Activated T-cell treated with anti-CD3 and anti-CD28 coated beads for 1 hour (primary cell): ENCODE data around the gene FBXW10.
A peak's percentile ranks its signal among the peaks of the same experiment; 100 is the strongest.
"Not testable (repeated sequence)": the region's sequence is repeated elsewhere in the genome, so short reads cannot be mapped to it uniquely, and the experiment has no call there.

ENCODE experiments used
- DNase-seq: peaks from one replicate; pipeline ENCODE4 v3.0.0-alpha.2; 2020; ENCODE audit warnings: low read depth

FBXW10 gene

DNA sequence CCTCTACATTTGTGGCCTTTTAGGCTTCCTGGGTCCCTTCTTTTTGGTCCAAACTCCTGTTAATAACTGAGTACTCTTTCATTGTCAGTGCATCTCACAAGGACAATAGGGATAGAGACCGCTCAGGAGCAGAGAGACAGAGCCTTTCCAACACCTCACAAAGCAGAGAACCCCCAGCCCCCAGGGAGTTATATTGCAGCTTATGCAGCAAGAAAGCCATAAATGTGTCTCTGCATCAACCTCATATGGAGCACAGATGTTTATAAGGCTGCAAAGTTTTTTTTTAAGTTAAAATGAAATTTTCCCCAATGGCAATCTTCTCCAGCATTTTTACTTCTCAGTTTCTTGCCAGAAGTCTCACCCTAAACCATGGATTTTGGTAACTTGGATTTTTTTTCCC, 6.4 kb downstream of the FBXW10 start:
- not testable (repeated sequence) for DNase-seq

GRCh38 chr17:18753829-18754409, 10.1 kb downstream of the FBXW10 start:
- not testable (repeated sequence) for DNase-seq

- DNase-seq: not testable (repeated sequence)
Observed at GRCh38 chr17:18755969-18756368, 12.1 kb downstream of the FBXW10 start.

GRCh38 chr17:18757368-18758044, 13.7 kb downstream of the FBXW10 start:
- DNase-seq: not testable (repeated sequence)

DNA sequence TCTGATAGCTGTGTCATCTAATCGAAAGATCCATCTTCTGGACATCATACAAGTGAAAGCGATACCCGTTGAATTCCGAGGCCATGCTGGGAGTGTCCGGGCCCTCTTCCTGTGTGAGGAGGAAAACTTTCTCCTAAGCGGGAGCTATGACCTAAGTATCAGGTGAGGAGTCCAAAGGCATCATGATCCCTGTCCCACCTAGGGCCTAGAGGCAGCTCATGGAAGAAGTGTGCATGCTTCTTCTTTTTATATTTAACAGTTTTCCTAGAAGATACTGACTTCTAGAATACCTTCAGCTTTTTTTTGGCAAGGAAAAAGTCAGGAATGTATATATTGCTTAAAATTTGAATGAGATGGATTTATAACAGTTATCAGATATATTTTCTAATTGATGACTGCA, 14.5 kb downstream of the FBXW10 start:
- DNase-seq: not testable (repeated sequence)

- not testable (repeated sequence) for DNase-seq
Observed at GRCh38 chr17:18760221-18760620, 16.4 kb downstream of the FBXW10 start.

DNA sequence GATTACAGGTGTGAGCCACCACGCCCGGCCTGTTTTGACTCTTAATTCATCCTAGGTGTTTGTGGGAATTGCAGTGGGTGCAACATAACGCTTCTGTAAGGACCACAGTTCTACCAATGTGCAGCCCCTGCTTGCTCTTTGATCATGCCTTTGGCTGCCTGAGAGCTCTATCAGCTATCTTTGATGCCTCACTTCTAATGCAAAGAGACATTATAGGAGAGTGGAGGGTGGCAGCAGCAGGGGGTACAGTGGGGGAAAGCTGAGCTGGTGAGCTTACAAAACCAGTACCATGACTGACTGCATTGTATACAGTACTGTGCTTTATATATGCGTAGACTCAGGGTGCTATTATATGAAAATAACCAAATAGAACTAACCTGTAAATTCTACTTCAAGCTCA, 26.7 kb downstream of the FBXW10 start:
- DNase-seq: not testable (repeated sequence)

DNA sequence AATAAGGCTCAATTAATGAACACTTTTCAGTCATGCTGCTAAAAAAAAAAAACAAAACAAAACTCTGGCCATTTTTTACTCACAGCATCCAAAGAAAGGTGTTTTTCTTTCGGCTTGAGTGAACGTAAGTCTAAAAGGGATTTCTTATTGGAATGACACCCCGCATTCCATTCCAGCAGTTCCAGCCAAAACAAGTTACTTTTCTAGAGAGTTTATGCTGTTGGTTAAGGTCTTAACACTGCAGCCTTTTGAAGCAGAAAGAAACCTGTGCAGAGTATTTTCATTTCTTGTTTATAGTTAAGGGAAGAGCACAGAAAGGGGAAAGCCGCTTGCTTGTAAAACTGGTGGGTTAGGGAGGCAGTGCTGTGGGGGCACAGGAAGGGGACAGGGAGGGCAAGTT, 27.2 kb downstream of the FBXW10 start:
- DNase-seq: not testable (repeated sequence)

DNA sequence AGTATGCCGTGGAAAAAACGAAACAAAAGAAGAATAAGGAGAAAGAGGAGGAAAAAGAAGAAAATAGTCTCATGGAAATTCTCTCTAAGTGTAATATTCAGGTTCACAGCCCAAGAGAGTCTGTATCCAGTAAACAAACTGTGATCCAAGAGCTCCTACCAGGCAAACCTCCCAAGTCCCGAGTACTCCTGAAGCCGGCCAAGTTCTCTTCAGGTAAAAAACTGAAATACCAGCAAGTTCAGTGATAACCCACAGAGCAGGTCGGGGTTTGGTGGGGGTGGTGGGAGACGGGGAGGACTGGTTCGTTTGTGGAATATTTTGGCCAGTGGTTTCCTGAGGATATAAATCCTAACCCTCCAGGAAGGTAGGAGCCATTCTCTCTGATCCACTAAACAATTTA, 28.6 kb downstream of the FBXW10 start:
- DNase-seq: no peak

- peak; percentile 90 for DNase-seq
Observed at GRCh38 chr17:18780991-18781718, 37.3 kb downstream of the FBXW10 start, which contains the start of gene TVP23B. TSS of gene TVP23B (plus strand) at chr17:18781183. CDS start at chr17:18781294, 111 bp downstream.

DNA sequence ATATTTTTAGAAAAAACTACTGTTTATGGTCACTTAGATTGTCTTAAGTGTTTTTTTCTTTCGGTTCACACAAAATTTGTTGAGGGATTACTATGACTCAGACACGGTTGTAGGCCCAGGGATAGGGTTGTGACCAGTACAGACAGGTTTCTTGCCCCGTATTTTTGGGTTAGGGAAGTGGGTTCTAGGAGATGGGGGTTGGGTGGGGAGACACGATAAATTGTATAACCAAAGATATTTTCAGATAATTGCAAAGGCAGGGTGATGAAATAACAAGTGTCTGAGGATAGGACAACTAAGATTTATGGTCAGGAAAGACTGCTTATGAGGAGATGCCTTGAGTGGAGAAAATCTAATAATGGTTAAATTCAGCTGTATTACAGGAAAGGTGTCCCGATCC, 38.0 kb downstream of the FBXW10 start:
- DNase-seq: not testable (repeated sequence)

DNA sequence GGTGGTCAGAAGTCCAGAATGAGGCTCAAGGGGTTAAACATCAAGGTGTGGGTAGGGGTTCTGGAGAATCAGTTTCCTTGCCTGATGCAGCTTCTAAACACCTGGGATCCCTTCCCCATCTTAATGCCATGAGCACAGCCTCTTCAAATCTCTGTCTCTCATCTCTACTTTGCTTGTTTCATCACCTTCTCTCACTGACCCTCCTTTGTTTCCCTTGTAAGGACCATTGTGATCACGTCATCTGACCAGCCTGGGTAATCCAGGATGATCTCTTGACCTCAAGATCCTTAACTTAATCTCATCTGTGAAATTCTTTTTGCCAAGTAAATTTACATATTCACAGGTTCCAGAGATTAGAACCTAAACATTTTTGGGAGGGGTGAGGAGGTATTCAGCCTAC, 42.1 kb downstream of the FBXW10 start:
- DNase-seq: not testable (repeated sequence)

GRCh38 chr17:18786890-18787289, 43.0 kb downstream of the FBXW10 start:
- not testable (repeated sequence) for DNase-seq

- DNase-seq: not testable (repeated sequence)
Observed at GRCh38 chr17:18791402-18791801, 47.5 kb downstream of the FBXW10 start.

- not testable (repeated sequence) for DNase-seq
Observed at GRCh38 chr17:18794841-18795240, 51.0 kb downstream of the FBXW10 start.

- not testable (repeated sequence) for DNase-seq
Observed at GRCh38 chr17:18796887-18797286, 53.0 kb downstream of the FBXW10 start.

DNA sequence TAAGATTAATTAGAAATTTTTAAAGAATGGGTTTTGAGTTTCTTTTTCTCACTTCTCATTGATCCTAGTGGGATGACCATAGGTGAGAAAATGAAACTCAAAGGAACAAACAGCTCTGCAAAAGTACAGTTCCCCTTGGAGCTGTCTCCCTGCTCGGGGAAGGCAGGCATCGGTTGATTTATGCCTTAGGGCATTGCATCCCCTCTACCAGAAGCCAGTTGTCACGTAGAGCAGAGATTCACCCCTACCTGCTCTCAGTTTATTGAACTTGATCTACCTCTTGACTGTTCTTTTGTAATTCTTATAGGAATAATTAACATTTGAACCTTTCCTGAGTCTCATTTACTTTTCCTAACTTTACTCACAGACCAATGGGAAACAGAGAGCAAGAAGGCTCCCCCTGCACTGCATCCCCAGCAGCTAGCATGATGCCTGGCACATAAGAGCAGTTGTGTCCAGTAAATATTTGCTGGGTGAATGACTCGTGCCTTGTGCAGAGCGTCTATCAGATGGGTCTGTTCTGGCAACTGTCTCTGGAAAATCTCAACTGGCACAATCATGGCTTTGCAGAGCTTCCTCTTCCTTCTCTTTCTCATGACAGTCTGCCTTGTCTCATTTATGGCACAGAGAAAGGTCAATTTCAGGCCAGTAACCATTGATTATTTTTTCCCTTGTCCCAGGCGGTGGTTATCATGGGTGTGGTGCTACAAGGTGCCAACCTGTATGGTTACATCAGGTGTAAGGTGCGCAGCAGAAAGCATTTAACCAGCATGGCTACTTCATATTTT, 59.8 kb downstream of the FBXW10 start:
- not testable (repeated sequence) for DNase-seq

- not testable (repeated sequence) for DNase-seq
Observed at GRCh38 chr17:18815924-18816323, 72.1 kb downstream of the FBXW10 start.

DNA sequence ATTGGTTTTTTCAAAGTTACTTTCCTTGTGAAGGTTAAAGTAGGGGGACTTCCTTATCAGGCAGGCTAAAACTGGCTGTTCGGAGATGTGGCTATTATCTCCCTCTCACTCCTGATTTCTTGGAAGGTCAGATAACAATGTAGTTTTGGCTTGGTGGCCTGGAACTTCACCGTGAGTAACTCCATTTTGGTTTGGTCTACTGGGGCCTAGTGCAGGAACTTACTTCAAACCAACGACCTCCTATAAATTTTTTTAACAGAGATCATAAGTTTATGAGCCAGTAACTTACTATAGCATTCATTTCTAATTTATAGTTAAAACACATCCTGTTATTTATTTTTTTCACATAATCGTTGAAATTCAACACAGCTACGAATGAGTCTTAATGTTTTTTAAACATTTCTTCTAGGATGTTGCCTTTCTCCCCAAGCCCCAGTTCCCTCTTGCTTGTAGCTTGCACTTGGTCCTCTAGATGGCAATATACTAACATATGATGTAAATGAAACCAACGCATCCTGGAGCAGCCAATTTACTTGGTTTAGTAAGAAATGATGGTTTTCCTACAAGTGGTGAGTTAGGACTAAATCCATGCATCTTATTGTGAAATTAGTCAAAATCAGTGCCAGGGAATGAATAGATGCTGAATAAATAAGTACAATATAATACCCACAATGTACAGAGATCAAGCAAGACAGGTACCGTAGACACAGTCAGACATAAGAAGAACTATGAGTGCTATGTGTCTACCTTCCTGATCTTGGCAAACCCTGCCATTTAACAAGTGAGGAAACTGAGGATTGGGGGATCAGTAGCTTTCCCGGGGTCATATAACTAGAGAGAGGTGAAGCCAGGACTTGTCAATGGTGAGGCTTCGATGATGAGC, 72.9 kb downstream of the FBXW10 start:
- DNase-seq: not testable (repeated sequence)

DNA sequence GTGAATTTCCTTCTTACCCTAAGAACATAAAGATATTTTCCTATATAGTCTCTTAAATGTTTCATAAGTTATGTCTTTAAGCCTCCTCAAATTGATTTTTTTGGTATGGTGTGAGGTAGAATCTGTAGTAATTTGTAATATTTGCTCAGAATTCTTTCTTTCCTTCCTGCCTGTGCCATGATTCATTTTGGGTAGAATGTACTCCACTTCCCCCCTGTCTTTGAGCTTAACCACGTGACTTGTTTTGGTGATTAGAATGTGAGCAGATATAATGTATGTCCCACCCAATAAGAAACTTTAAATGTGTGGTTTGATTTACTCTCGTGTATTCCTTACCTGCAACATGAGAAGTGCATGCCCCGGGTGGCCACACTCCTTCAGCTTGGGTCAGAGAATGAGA, 77.6 kb downstream of the FBXW10 start:
- not testable (repeated sequence) for DNase-seq

DNA sequence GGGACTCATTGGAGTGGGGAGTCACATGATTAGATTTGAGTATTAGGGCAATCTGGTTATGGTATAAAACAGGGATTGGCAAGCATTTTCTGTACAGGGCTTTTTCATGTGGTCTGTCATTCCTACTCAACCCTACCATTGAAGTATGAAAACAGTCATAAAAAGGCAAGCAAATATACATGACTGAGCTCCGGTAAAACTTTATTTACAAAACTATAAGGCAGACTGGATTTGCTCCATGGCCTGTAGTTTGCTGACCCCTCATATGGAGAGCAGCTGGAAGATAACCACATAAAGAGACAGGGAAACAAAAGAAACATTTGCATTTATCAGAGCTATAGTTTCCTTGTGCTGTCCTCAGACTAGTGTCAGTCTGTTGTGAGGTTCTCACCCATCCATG, 83.8 kb downstream of the FBXW10 start:
- not testable (repeated sequence) for DNase-seq
